HepG2 (cell line): ENCODE data around the gene HOXC12. TPM values are rescaled to one million over a fixed set of nuclear protein-coding genes. Genes with fewer than 3 reads are reported as not detected.
A peak's percentile ranks its signal among the peaks of the same experiment; 100 is the strongest.

Experiments used
- ASH2L ChIP-seq: fragments of 300-600, 200-600 bp; sonication (generic); IDR thresholded peaks from 2 replicates; pipeline ENCODE4 v1.7.0; 2017; ENCODE audit warnings: low read depth, mild to moderate bottlenecking, moderate library complexity, mixed read lengths, low read length; ENCODE audit not compliant: insufficient read length
- GABPB1 ChIP-seq: IDR thresholded peaks from 2 replicates; pipeline ENCODE4 v1.6.1; 2016; ENCODE audit warnings: mild to moderate bottlenecking, missing genetic modification reagents, moderate library complexity, missing compliant biosample characterization
- HDAC1 ChIP-seq: sonication (generic); formaldehyde crosslinking; IDR thresholded peaks from 2 replicates; pipeline ENCODE4 v1.5.1; 2020; ENCODE audit warnings: mild to moderate bottlenecking, missing genetic modification reagents
- SAP130 ChIP-seq: IDR thresholded peaks from 2 replicates; pipeline ENCODE4 v1.6.1; 2016; ENCODE audit warnings: low read depth
- ZBTB38 ChIP-seq: sonication (generic); formaldehyde crosslinking; IDR thresholded peaks from 2 replicates; pipeline ENCODE4 v1.5.1; 2020; ENCODE audit warnings: mild to moderate bottlenecking, missing genetic modification reagents
- ZBTB7A ChIP-seq: sonication (generic); formaldehyde crosslinking; IDR thresholded peaks from 2 replicates; pipeline ENCODE4 v1.8.0; 2022; ENCODE audit warnings: mild to moderate bottlenecking, missing genetic modification reagents
- ZFY ChIP-seq: sonication (generic); formaldehyde crosslinking; IDR thresholded peaks from 2 replicates; pipeline ENCODE4 v1.4.0; 2020; ENCODE audit warnings: missing genetic modification reagents
- ZMAT3 ChIP-seq: sonication (generic); formaldehyde crosslinking; conservative IDR thresholded peaks from 2 replicates; pipeline ENCODE4 v1.7.0; 2021; ENCODE audit warnings: missing genetic modification reagents
- ZNF224 ChIP-seq: sonication (generic); formaldehyde crosslinking; IDR thresholded peaks from 2 replicates; pipeline ENCODE4 v1.5.0; 2020; ENCODE audit warnings: mild to moderate bottlenecking, missing genetic modification reagents
- ZNF441 ChIP-seq: sonication (generic); formaldehyde crosslinking; IDR thresholded peaks from 2 replicates; pipeline ENCODE4 v1.7.0; 2021; ENCODE audit warnings: missing genetic modification reagents, borderline replicate concordance
- ZNF772 ChIP-seq: sonication (generic); formaldehyde crosslinking; IDR thresholded peaks from 2 replicates; pipeline ENCODE4 v1.5.0; 2020; ENCODE audit warnings: mild to moderate bottlenecking, missing genetic modification reagents
- polyA plus RNA-seq, 8 experiments: library from polyadenylated mRNA; depleted of rRNA in 3 of 8; stranded (reverse) in 7 of 8; unstranded in 1 of 8; fragments of >200 nt; fragmentation: Illumina TruSeq in 4 of 8; extraction: Trizol in 4 of 8; gene quantifications; 2 replicates each; pipeline versions ENCODE4 v1.2.1 to v1.2.3, GENCODE V29; 2011 to 2016; ENCODE audit warnings: low read depth in 4 of 8, missing spikeins in 1 of 8, mixed read lengths in 1 of 8; ENCODE audit not compliant: insufficient read depth in 1 of 8
- total RNA-seq, 5 experiments: library from RNA; depleted of rRNA; stranded (reverse); fragments of >200 nt; fragmentation: Illumina TruSeq; extraction: Trizol; gene quantifications; 2 replicates each; pipeline ENCODE4 v1.2.3, GENCODE V29; 2016; ENCODE audit warnings: low read depth in 1 of 5
- TF ChIP-seq, protein P1 (sequence below): sonication (generic); formaldehyde crosslinking; IDR thresholded peaks from one replicate; pipeline ENCODE4 v1.5.1; 2020; ENCODE audit warnings: mild to moderate bottlenecking, missing genetic modification reagents; ENCODE audit errors: not compliant biosample characterization
- TF ChIP-seq, protein P2 (sequence below): sonication (generic); formaldehyde crosslinking; IDR thresholded peaks from 2 replicates; pipeline ENCODE4 v1.4.0; 2020; ENCODE audit warnings: missing genetic modification reagents
- TF ChIP-seq, protein P3 (sequence below): sonication (generic); formaldehyde crosslinking; IDR thresholded peaks from 2 replicates; pipeline ENCODE4 v1.5.0; 2020; ENCODE audit warnings: missing genetic modification reagents, mild to moderate bottlenecking, borderline replicate concordance
- TF ChIP-seq, protein P4 (sequence below): sonication (generic); formaldehyde crosslinking; IDR thresholded peaks from 2 replicates; pipeline ENCODE4 v1.4.0; 2020; ENCODE audit warnings: low read depth, mild to moderate bottlenecking, missing genetic modification reagents

Gene HOXC12
- total and polyA plus RNA-seq, 2 of the 13 experiments (the other 11 are each of a cell fraction or from before 2014, with no cell fraction given) = not detected

DNA sequence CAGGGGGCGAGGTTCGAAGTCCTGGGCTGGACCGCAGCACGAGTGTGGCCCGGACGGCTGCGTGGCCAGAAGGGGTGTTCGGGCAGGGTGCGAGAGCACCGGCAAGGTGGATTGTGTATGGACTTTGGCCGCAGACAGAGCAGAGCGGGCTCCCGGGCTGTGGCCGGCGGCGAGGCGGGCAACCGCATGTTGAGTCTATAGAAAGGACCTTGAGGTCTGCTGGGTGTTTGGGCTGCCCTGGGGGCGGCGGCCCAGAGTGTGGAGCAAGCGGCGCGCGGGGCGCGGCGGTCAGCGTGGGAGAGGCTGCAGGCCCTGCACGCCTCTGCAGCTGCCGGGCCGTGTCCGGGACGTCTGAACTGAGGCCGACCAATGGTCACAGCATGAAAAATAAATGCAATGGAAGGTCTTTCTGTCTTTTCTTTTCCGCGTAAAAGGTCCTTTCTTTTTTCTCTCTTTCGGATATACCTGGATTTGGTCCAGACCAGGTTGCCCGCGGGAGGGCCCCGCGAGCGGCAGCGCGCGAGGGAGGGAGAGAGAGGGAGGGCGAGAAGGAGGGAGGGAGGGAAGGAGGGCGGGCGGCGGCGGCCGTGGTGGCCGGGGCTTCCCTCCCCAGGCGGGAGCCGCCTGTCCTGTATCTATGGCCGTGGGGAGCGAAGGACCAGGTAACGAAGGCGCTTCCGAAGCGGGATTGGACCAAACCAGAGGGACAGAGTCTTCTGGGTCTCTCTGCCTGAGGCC lies 39.7 kb downstream of the HOXC12 start (continued):
- TF ChIP-seq, protein P1, sequence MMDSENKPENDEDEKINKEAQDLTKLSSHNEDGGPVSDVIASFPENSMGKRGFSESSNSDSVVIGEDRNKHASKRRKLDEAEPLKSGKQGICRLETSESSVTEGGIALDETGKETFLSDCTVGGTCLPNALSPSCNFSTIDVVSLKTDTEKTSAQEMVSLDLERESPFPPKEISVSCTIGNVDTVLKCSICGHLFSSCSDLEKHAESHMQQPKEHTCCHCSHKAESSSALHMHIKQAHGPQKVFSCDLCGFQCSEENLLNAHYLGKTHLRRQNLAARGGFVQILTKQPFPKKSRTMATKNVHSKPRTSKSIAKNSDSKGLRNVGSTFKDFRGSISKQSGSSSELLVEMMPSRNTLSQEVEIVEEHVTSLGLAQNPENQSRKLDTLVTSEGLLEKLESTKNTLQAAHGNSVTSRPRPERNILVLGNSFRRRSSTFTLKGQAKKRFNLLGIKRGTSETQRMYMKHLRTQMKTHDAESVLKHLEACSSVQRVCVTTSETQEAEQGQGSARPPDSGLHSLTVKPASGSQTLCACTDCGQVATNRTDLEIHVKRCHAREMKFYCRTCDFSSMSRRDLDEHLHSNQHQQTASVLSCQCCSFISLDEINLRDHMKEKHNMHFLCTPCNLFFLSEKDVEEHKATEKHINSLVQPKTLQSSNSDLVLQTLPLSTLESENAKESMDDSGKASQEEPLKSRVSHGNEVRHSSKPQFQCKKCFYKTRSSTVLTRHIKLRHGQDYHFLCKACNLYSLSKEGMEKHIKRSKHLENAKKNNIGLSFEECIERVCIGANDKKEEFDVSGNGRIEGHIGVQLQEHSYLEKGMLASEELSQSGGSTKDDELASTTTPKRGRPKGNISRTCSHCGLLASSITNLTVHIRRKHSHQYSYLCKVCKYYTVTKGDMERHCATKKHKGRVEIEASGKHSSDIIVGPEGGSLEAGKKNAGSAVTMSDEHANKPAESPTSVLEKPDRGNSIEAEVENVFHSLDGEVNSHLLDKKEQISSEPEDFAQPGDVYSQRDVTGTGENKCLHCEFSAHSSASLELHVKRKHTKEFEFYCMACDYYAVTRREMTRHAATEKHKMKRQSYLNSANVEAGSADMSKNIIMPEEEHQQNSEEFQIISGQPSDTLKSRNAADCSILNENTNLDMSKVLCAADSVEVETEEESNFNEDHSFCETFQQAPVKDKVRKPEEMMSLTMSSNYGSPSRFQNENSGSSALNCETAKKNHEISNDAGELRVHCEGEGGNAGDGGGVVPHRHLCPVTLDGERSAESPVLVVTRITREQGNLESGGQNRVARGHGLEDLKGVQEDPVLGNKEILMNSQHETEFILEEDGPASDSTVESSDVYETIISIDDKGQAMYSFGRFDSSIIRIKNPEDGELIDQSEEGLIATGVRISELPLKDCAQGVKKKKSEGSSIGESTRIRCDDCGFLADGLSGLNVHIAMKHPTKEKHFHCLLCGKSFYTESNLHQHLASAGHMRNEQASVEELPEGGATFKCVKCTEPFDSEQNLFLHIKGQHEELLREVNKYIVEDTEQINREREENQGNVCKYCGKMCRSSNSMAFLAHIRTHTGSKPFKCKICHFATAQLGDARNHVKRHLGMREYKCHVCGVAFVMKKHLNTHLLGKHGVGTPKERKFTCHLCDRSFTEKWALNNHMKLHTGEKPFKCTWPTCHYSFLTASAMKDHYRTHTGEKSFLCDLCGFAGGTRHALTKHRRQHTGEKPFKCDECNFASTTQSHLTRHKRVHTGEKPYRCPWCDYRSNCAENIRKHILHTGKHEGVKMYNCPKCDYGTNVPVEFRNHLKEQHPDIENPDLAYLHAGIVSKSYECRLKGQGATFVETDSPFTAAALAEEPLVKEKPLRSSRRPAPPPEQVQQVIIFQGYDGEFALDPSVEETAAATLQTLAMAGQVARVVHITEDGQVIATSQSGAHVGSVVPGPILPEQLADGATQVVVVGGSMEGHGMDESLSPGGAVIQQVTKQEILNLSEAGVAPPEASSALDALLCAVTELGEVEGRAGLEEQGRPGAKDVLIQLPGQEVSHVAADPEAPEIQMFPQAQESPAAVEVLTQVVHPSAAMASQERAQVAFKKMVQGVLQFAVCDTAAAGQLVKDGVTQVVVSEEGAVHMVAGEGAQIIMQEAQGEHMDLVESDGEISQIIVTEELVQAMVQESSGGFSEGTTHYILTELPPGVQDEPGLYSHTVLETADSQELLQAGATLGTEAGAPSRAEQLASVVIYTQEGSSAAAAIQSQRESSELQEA (CRISPR knock-in tag) = peak; percentile 66
- TF ChIP-seq ZNF441 (CRISPR knock-in tag) = peak; percentile 64; the same call in 1 of the 2 replicates
- TF ChIP-seq ZMAT3 (CRISPR knock-in tag) = 0 out of 2 replicates have a peak, but pooled peaks have one; percentile 33
- TF ChIP-seq ASH2L = peak; percentile 19
- TF ChIP-seq SAP130 (CRISPR knock-in tag) = peak; percentile 32; the same call in 1 of the 2 replicates
- 0 out of 2 replicates have a peak, but pooled peaks have one; percentile 45 for TF ChIP-seq ZNF224 (CRISPR knock-in tag)
- TF ChIP-seq, protein P2, sequence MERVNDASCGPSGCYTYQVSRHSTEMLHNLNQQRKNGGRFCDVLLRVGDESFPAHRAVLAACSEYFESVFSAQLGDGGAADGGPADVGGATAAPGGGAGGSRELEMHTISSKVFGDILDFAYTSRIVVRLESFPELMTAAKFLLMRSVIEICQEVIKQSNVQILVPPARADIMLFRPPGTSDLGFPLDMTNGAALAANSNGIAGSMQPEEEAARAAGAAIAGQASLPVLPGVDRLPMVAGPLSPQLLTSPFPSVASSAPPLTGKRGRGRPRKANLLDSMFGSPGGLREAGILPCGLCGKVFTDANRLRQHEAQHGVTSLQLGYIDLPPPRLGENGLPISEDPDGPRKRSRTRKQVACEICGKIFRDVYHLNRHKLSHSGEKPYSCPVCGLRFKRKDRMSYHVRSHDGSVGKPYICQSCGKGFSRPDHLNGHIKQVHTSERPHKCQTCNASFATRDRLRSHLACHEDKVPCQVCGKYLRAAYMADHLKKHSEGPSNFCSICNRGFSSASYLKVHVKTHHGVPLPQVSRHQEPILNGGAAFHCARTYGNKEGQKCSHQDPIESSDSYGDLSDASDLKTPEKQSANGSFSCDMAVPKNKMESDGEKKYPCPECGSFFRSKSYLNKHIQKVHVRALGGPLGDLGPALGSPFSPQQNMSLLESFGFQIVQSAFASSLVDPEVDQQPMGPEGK (CRISPR knock-in tag) = peak; percentile 77
- 0 out of 2 replicates have a peak, but pooled peaks have one; percentile 53 for TF ChIP-seq ZNF772 (CRISPR knock-in tag)
- TF ChIP-seq HDAC1 (CRISPR knock-in tag) = peak; percentile 37; the same call in 1 of the 2 replicates
- TF ChIP-seq, protein P3, sequence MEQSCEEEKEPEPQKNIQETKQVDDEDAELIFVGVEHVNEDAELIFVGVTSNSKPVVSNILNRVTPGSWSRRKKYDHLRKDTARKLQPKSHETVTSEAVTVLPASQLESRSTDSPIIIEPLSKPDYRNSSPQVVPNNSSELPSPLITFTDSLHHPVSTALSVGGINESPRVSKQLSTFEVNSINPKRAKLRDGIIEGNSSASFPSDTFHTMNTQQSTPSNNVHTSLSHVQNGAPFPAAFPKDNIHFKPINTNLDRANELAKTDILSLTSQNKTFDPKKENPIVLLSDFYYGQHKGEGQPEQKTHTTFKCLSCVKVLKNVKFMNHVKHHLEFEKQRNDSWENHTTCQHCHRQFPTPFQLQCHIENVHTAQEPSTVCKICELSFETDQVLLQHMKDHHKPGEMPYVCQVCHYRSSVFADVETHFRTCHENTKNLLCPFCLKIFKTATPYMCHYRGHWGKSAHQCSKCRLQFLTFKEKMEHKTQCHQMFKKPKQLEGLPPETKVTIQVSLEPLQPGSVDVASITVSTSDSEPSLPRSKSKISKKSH (CRISPR knock-in tag) = peak; percentile 23; the same call in 1 of the 2 replicates
- peak; percentile 49 for TF ChIP-seq ZFY (CRISPR knock-in tag)
- peak; percentile 40; the same call in 1 of the 2 replicates for TF ChIP-seq ZBTB38 (CRISPR knock-in tag)
- 0 out of 2 replicates have a peak, but pooled peaks have one; percentile 21 for TF ChIP-seq ZBTB7A
- TF ChIP-seq GABPB1 (CRISPR knock-in tag) = peak; percentile 43
- TF ChIP-seq, protein P4, sequence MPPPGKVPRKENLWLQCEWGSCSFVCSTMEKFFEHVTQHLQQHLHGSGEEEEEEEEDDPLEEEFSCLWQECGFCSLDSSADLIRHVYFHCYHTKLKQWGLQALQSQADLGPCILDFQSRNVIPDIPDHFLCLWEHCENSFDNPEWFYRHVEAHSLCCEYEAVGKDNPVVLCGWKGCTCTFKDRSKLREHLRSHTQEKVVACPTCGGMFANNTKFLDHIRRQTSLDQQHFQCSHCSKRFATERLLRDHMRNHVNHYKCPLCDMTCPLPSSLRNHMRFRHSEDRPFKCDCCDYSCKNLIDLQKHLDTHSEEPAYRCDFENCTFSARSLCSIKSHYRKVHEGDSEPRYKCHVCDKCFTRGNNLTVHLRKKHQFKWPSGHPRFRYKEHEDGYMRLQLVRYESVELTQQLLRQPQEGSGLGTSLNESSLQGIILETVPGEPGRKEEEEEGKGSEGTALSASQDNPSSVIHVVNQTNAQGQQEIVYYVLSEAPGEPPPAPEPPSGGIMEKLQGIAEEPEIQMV (CRISPR knock-in tag) = 0 out of 2 replicates have a peak, but pooled peaks have one; percentile 25
